ENCODE data around the gene MCRIP2. TPM values are rescaled to one million over a fixed set of nuclear protein-coding genes. Genes with fewer than 3 reads are reported as not detected.

Gene MCRIP2
- polyA plus RNA-seq, 1 donor from 2014 or later = 29.1 TPM

DNA sequence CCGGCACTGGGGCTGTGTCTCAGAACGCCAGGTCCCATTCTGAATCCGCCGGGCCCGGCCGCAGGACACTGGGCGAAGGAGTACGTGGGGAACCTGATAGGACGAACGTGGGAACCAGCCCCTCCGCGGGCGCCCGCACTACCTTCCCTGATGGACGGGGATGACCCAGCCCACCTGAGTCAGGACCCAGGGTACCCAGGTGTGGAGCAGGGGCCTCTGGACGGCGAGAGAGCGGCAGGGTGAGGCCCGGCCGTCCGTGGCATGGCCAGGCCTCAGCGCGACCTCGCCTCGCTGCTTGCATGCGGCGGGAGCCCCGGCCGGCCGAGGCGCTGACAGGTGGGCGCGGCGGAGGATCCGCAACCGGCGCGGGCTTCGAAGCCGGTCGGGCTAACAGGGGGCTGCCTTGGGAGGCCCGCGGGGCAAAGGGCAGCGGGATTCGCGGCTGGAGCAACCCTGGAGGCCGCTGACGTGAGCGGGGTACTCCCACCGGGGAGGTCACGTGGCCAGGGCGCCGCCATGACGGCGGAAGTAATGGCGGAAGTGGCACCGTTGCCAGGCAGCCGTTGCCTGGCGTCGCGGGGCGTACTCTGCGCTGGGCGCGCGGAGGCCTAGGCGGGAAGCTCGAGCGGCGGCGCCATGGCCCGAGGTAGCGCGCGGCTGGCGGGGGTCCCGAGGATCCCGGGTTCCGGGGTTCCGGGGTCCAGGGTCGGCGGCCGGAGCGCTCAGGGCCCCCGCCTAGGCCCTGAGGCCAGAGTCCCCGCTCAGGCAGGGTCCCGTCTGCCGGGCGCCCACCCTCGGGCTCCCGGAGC is 7.4 kb downstream of the MCRIP2 start, which contains the start of gene WDR90:
TSS of gene WDR90 (plus strand) at position 585 of the 809 bp plus-strand sequence. CDS start at position 637, 52 bp downstream.
- Histone ChIP-seq H3K27me3 (ENCODE audit: insufficient read depth, low read depth, low read length) (no peaks in the 10 kb centered on the region), H3K9ac (ENCODE audit: low read length) (peak within 1 kb of the TSS; percentile 89), H4K20me1 (ENCODE audit: insufficient read depth) (no peaks in the 10 kb centered on the region), H3K79me2 (replicated peaks; ENCODE audit: insufficient read depth, low read length) (no peaks in the 10 kb centered on the region), H3F3A (ENCODE audit: insufficient read depth, low read length, poor library complexity, severe bottlenecking) (no peaks in the 10 kb centered on the region), H3K4me3 (ENCODE audit: low read length) (peak within 1 kb of the TSS; percentile 91), H3K9me2 (ENCODE audit: insufficient read depth, low read length) (no peaks in the 10 kb centered on the region), H3K4me2 (ENCODE audit: low read length) (peak within 1 kb of the TSS; percentile 95), H3K27ac (ENCODE audit: low read length) (peak within 1 kb of the TSS; percentile 77), H3K9me3 (ENCODE audit: low read length) (no peaks in the 10 kb centered on the region), H3K36me3 (ENCODE audit: insufficient read depth, low read length) (no peaks in the 10 kb centered on the region), H2AFZ (ENCODE audit: low read depth, low read length) (peak within 1 kb of the TSS; percentile 45)
- peak; percentile 11 for TF ChIP-seq CTCF (IDR thresholded peaks at IDR 0.05; ENCODE audit: poor library complexity, severe bottlenecking)
- TF ChIP-seq POLR2AphosphoS5 (IDR thresholded peaks at IDR 0.05) = peak; percentile 79
- peak; percentile 52 for TF ChIP-seq EP300 (conservative IDR thresholded peaks at IDR 0.05; ENCODE audit: poor library complexity, severe bottlenecking)
- no peak for TF ChIP-seq REST (IDR thresholded peaks at IDR 0.05; ENCODE audit: borderline replicate concordance)
- TF ChIP-seq MXI1 (conservative IDR thresholded peaks at IDR 0.05; ENCODE audit: poor library complexity, severe bottlenecking) = peak; percentile 99
- TF ChIP-seq RAD21 (conservative IDR thresholded peaks at IDR 0.05) = no peak
- no peak for TF ChIP-seq TAF1 (IDR thresholded peaks at IDR 0.05; ENCODE audit: low read depth)
- TF ChIP-seq SMC3 (conservative IDR thresholded peaks at IDR 0.05; ENCODE audit: poor library complexity) = no peak

DNA sequence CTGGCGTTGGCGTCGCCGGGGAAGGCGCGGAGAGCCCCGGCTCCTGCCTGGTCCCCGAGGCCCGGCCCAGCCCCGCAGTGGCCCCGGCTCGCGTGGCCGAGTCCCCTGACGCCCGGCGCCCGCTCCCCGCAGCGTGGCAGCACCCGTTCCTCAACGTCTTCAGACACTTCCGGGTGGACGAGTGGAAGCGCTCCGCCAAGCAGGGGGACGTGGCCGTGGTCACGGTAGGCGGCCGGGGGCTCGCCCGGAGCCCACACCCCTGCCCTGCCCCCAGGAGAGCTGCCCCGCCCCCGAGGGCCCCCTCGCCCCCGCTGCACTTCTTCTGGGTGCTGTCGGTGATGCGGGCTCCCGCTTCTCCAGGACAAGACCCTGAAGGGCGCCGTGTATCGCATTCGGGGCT is 8.0 kb downstream of the MCRIP2 start:
- peak overlapping the region; percentile 91 for H3K4me3 ChIP-seq (ENCODE audit: low read length)
- H3F3A ChIP-seq (ENCODE audit: insufficient read depth, low read length, poor library complexity, severe bottlenecking) = no peaks in the 10 kb centered on the region
- H3K9ac ChIP-seq (ENCODE audit: low read length) = peak overlapping the region; percentile 89
- no peak for TF ChIP-seq SMC3 (conservative IDR thresholded peaks at IDR 0.05; ENCODE audit: poor library complexity)
- TF ChIP-seq POLR2AphosphoS5 (IDR thresholded peaks at IDR 0.05) = no peak
- TF ChIP-seq EZH2 (IDR thresholded peaks at IDR 0.05; ENCODE audit: borderline replicate concordance, insufficient read depth, low read length, poor library complexity, severe bottlenecking) = no peak
- TF ChIP-seq CTCF (IDR thresholded peaks at IDR 0.05; ENCODE audit: poor library complexity, severe bottlenecking) = no peak
- TF ChIP-seq REST (IDR thresholded peaks at IDR 0.05; ENCODE audit: borderline replicate concordance) = no peak
- no peak for TF ChIP-seq RAD21 (conservative IDR thresholded peaks at IDR 0.05)
- TF ChIP-seq EP300 (conservative IDR thresholded peaks at IDR 0.05; ENCODE audit: poor library complexity, severe bottlenecking) = no peak
- TF ChIP-seq MXI1 (conservative IDR thresholded peaks at IDR 0.05; ENCODE audit: poor library complexity, severe bottlenecking) = no peak
- TF ChIP-seq TAF1 (IDR thresholded peaks at IDR 0.05; ENCODE audit: low read depth) = no peak
- no peaks in the 10 kb centered on the region for H3K9me2 ChIP-seq (ENCODE audit: insufficient read depth, low read length)
- H3K27me3 ChIP-seq (ENCODE audit: insufficient read depth, low read depth, low read length) = no peaks in the 10 kb centered on the region
- H4K20me1 ChIP-seq (ENCODE audit: insufficient read depth) = no peaks in the 10 kb centered on the region
- H2AFZ ChIP-seq (ENCODE audit: low read depth, low read length) = no peak overlapping the region
- H3K27ac ChIP-seq (ENCODE audit: low read length) = no peak overlapping the region
- no peaks in the 10 kb centered on the region for H3K79me2 ChIP-seq (replicated peaks; ENCODE audit: insufficient read depth, low read length)
- H3K9me3 ChIP-seq (ENCODE audit: low read length) = no peaks in the 10 kb centered on the region
- no peak overlapping the region for H3K4me2 ChIP-seq (ENCODE audit: low read length)
- H3K36me3 ChIP-seq (ENCODE audit: insufficient read depth, low read length) = no peaks in the 10 kb centered on the region

All from neural cell (in vitro differentiated cells).